OCI-LY1 (cell line): ENCODE results near the gene AK5.
A peak's percentile ranks its signal among the peaks of the same experiment; 100 is the strongest.

Experiments used
- EZH2 ChIP-seq: fragments of 200-600 bp; sonication (generic), shearing (Covaris generic); IDR thresholded peaks from 2 replicates; pipeline ENCODE4 v1.8.0; 2017; ENCODE audit warnings: borderline replicate concordance, mixed run types, mild to moderate bottlenecking, antibody characterized with exemption, low read length, moderate library complexity, mixed read lengths
- TF ChIP-seq, protein P1 (sequence below): fragments of 200-600 bp; sonication (generic), shearing (Covaris generic); IDR thresholded peaks from 2 replicates; pipeline ENCODE4 v1.5.1; 2017; ENCODE audit warnings: mild to moderate bottlenecking, antibody characterized with exemption, low read length, moderate library complexity, mixed read lengths

- TF ChIP-seq, protein P1, sequence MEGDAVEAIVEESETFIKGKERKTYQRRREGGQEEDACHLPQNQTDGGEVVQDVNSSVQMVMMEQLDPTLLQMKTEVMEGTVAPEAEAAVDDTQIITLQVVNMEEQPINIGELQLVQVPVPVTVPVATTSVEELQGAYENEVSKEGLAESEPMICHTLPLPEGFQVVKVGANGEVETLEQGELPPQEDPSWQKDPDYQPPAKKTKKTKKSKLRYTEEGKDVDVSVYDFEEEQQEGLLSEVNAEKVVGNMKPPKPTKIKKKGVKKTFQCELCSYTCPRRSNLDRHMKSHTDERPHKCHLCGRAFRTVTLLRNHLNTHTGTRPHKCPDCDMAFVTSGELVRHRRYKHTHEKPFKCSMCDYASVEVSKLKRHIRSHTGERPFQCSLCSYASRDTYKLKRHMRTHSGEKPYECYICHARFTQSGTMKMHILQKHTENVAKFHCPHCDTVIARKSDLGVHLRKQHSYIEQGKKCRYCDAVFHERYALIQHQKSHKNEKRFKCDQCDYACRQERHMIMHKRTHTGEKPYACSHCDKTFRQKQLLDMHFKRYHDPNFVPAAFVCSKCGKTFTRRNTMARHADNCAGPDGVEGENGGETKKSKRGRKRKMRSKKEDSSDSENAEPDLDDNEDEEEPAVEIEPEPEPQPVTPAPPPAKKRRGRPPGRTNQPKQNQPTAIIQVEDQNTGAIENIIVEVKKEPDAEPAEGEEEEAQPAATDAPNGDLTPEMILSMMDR: peak; percentile 84
- TF ChIP-seq EZH2: no peak
Observed at GRCh38 chr1:77533660-77534305, 252.0 kb downstream of the AK5 start.
